T-helper 1 cell treated with Interleukin-12 subunit alpha and Interleukin-12 subunit beta and Interleukin-4 antibody, amounts not matched to agents 30 μg/mL and 1 μg/mL, for 36 hours (primary cell): ENCODE results near the gene KLHL8.

Source experiments
- H3K27ac Mint-ChIP-seq: one replicate; pipeline ENCODE4 v1.8.0; 2021; ENCODE audit warnings: mild to moderate bottlenecking, mixed read lengths
- H3K27me3 Mint-ChIP-seq: one replicate; pipeline ENCODE4 v1.8.0; 2021; ENCODE audit warnings: low read depth, mixed read lengths
- H3K36me3 Mint-ChIP-seq: one replicate; pipeline ENCODE4 v1.8.0; 2021; ENCODE audit warnings: low read depth, mixed read lengths
- H3K4me1 Mint-ChIP-seq: one replicate; pipeline ENCODE4 v1.8.0; 2021; ENCODE audit warnings: low read depth, mixed read lengths
- H3K4me3 Mint-ChIP-seq: one replicate; pipeline ENCODE4 v1.8.0; 2021; ENCODE audit warnings: mild to moderate bottlenecking, moderate library complexity, mixed read lengths
- H3K9me3 Mint-ChIP-seq: one replicate; pipeline ENCODE4 v1.8.0; 2021; ENCODE audit warnings: mixed read lengths

Gene KLHL8

DNA sequence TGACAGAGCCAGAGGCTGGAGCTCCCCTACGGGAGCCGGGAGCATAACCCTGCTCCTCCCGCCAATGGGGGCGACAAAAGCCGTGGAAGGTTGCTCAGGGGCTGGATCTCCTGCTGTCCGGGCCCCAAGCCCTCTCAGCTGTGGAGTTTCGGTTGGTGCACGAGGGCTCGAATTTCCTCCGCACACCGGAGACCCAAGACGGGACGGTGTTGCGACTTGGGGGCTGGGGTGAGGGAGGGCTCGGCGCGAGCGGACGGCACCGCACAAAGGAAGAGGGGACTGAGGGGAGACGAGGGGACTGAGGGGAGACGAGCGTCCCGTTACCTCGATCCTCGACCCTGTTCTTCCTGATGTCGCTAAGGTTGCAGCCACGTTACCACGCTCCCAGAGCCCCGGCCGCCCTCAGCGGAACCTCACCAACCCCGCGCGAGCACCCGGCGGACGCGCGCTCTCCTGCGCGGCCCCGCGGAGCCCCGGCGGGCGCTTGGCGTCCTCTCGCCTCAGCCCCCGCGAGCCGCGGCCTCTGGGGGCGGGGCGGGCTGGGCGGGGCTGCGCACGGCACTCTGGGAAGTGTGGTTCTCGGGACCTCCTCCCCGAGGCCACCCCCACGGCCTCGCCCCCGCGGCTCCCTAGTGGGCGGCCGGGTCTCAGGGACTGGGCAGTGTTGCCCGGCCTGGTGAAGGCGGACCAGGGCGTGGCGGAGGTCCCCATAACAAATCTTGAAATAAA lies at the start of gene KLHL8:
KLHL8 (minus strand) TSS at position 525 of the 729 bp plus-strand sequence. CDS start 25,079 bp downstream, outside the sequence.
- H3K27me3 Mint-ChIP-seq, result peaks cover 10% of the 10 kb centered on the region
- no peaks in the 10 kb centered on the region for H3K9me3 Mint-ChIP-seq
- peak within 1 kb of the TSS; percentile 81 for H3K27ac Mint-ChIP-seq
- peaks cover 2% of the 10 kb centered on the region for H3K36me3 Mint-ChIP-seq
- peaks cover 9% of the 10 kb centered on the region for H3K4me1 Mint-ChIP-seq
- H3K4me3 Mint-ChIP-seq, result peak within 1 kb of the TSS; percentile 89

DNA sequence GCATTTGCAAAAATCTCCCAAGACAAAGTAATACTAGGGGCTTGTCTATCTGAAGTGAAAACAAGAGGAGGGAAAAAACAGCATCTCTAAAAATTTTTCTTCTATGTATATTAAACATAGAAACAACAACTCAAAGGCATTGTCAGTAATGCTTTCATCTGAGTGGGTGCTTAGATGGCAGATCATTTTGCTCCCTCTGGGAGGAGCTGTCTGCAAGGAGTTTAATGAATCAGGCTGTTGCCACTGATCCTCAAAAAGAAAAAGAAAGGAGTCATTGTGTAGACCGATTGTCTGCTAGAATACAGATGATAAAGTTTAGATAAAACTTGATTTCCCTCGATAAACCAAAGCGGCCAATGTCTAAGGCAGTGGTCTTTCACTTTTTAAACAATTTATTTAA lies 49.7 kb upstream of the KLHL8 start:
- Mint-ChIP-seq H3K4me3 (no peak overlapping the region), H3K4me1 (no peaks in the 10 kb centered on the region), H3K36me3 (no peaks in the 10 kb centered on the region), H3K9me3 (no peaks in the 10 kb centered on the region), H3K27me3 (peaks cover 13% of the 10 kb centered on the region), H3K27ac (no peak overlapping the region)

DNA sequence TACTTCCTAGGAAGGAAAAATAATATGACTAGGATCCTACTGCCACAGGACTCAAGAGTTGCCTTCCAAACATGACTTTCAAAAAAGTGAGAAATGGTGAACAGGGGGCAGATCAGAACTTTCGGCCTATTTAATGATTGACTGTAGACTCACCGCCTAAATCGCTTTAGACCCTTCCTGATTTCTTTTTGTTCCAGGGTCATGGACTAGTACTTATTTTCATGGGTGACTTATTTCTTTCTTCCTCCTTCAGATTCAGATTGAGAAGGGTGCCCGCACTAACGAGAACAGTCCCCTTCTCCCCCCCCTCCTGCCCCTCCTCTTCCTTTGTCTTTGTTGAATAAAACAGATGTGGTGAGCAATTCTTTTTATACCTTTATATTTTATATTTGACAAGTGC lies 48.0 kb upstream of the KLHL8 start:
- no peaks in the 10 kb centered on the region for H3K9me3 Mint-ChIP-seq
- H3K27ac Mint-ChIP-seq, result no peak overlapping the region
- H3K4me3 Mint-ChIP-seq, result no peak overlapping the region
- no peaks in the 10 kb centered on the region for H3K36me3 Mint-ChIP-seq
- peaks cover 22% of the 10 kb centered on the region for H3K27me3 Mint-ChIP-seq
- H3K4me1 Mint-ChIP-seq, result no peaks in the 10 kb centered on the region

DNA sequence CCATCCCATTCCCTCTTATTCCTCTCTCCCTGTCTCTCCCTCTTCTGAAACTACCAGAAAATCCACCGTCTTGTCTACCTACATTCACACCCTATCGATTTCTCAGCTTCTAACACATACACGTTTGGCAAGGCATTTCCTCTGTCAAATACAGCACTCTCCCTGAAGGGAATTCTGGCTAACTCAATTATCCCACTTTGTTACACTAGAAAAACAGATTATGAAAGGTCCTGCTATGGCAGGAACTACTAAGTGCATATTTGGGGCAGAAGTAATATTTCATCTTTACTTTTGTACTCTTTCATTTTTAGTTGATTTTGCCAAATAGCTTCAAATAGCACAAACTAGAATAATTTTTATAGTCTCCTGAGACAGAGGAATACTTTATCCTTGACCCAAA lies 46.6 kb upstream of the KLHL8 start:
- peaks cover 22% of the 10 kb centered on the region for H3K27me3 Mint-ChIP-seq
- H3K27ac Mint-ChIP-seq, result no peak overlapping the region
- H3K4me1 Mint-ChIP-seq, result no peaks in the 10 kb centered on the region
- no peaks in the 10 kb centered on the region for H3K36me3 Mint-ChIP-seq
- H3K4me3 Mint-ChIP-seq, result no peak overlapping the region
- no peaks in the 10 kb centered on the region for H3K9me3 Mint-ChIP-seq

DNA sequence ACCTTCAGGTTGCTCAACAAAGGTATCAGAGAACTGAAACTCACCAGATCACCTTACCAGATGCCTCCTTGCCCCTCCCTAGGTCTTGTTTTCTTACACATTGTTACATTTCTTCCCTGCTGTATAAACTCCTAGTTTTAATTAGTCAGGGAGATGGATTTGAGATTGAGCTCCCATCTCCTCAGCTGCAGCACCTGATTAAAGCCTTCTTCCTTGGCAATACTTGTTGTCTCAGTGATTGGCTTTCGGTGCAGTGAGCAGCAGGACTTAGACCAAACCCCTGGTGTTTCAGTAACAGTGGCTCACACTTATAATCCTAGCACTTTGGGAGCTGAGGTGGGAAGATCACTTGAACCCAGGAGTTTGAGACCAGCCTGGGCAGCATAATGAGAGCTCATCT lies 42.5 kb upstream of the KLHL8 start:
- H3K27ac Mint-ChIP-seq, result no peak overlapping the region
- no peaks in the 10 kb centered on the region for H3K36me3 Mint-ChIP-seq
- no peaks in the 10 kb centered on the region for H3K9me3 Mint-ChIP-seq
- H3K4me1 Mint-ChIP-seq, result no peaks in the 10 kb centered on the region
- peaks cover 13% of the 10 kb centered on the region for H3K27me3 Mint-ChIP-seq
- no peak overlapping the region for H3K4me3 Mint-ChIP-seq

DNA sequence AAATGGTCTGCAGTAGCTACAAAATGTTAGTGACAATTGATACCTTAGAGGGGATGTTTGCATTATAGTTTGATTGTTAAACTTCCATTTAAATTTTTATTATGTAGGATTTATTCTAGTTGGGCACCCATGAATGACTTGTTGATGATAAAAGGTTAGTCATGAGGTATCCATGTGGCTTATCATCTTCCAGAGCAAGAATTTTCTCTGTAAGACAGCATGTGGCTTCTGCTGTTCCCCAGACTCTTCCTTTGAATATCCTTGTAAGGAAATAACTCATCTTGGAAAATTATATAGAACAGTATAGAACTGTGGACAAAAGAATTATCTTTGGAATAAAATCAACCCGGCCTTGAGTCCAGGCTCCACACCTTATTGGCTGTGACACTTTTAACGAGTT lies 40.1 kb upstream of the KLHL8 start:
- H3K27me3 Mint-ChIP-seq, result peaks cover 15% of the 10 kb centered on the region
- H3K4me1 Mint-ChIP-seq, result no peaks in the 10 kb centered on the region
- no peaks in the 10 kb centered on the region for H3K36me3 Mint-ChIP-seq
- peaks cover 5% of the 10 kb centered on the region for H3K9me3 Mint-ChIP-seq
- no peak overlapping the region for H3K27ac Mint-ChIP-seq
- H3K4me3 Mint-ChIP-seq, result no peak overlapping the region

DNA sequence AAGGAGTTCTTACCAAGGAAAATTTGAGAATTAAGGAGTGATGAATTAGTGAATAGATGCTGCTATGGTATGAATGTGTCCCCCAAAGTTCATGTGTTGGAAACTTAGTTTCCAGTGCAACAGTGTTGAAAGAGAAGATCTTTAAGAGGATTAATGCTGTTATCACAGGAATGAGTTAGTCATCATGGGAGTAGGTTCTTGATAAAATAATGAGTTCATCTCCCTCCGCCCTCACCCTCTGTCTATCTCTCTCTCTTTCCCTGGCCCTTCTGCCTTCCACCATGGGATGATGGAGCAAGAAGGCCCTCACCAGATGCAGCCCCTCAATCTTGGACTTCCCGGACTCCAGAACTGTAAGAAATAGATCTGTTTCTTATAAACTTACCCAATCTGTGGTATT lies 38.3 kb upstream of the KLHL8 start:
- Mint-ChIP-seq H3K4me1 (no peaks in the 10 kb centered on the region), H3K36me3 (no peaks in the 10 kb centered on the region), H3K27me3 (peaks cover 11% of the 10 kb centered on the region), H3K27ac (no peak overlapping the region), H3K9me3 (peaks cover 6% of the 10 kb centered on the region), H3K4me3 (no peak overlapping the region)

DNA sequence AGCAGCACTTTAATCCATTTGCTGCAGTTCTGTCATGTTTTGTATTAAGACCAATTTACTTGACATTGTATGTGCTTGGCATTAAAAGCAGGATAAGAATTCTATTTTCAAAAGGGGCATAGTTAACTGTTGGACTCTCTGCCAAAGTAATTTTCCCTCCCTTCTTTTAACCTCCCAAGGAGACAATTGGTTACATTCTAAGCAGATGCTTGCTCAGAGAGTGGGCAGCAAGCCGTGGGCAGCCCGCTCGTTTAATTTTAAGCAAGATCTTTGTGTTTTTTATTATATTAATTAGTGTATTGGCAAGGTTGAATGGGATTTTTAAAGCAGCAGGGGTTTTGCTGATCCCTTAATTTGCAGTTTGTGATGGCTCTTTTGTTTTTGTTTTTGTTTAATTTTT lies 37.1 kb upstream of the KLHL8 start:
- Mint-ChIP-seq H3K9me3 (peaks cover 6% of the 10 kb centered on the region), H3K4me3 (no peak overlapping the region), H3K36me3 (no peaks in the 10 kb centered on the region), H3K4me1 (no peaks in the 10 kb centered on the region), H3K27me3 (peaks cover 9% of the 10 kb centered on the region), H3K27ac (no peak overlapping the region)

DNA sequence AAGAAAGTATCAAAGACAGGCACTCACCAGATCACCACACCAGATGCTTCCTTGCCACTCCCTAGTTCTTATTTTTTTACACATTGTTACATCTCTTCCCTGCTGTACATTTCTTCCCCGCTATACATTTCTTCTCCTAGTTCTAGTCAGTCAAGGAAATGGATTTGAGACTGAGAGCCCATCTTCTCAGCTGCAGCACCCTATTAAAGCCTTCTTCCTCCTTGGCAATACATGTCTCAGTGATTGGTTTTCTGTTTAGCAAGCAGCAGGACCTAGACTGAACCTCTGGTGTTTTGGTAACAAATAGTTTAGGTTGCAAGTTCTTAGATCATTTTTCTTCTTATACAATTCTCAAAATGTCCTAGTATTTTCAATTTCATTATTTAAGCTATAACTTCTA lies 35.3 kb upstream of the KLHL8 start:
- no peak overlapping the region for H3K27ac Mint-ChIP-seq
- H3K27me3 Mint-ChIP-seq, result peaks cover 9% of the 10 kb centered on the region
- H3K4me1 Mint-ChIP-seq, result no peaks in the 10 kb centered on the region
- H3K9me3 Mint-ChIP-seq, result peaks cover 6% of the 10 kb centered on the region
- H3K4me3 Mint-ChIP-seq, result no peak overlapping the region
- no peaks in the 10 kb centered on the region for H3K36me3 Mint-ChIP-seq

DNA sequence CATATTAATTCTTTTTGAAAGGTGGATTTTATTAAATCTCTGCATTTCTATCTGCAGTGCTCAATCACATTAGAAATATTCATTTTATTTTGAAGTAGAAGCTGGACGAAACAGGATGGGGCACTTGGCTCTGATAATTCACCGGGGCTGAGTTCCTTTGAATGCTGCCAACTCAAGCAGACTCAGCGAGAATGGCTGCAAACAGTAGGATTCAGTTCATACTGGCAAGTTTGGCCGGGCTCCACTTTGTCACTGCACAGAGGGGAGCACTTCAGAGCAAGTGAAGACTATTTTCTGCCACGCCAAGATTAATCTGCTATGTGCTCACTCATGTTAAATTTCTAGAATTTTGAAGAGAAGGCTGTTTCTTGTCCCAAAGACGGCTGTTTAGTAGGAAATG lies 30.7 kb upstream of the KLHL8 start:
- peaks cover 13% of the 10 kb centered on the region for H3K27me3 Mint-ChIP-seq
- H3K27ac Mint-ChIP-seq, result no peak overlapping the region
- H3K4me3 Mint-ChIP-seq, result no peak overlapping the region
- H3K4me1 Mint-ChIP-seq, result no peaks in the 10 kb centered on the region
- no peaks in the 10 kb centered on the region for H3K36me3 Mint-ChIP-seq
- H3K9me3 Mint-ChIP-seq, result peaks cover 11% of the 10 kb centered on the region

DNA sequence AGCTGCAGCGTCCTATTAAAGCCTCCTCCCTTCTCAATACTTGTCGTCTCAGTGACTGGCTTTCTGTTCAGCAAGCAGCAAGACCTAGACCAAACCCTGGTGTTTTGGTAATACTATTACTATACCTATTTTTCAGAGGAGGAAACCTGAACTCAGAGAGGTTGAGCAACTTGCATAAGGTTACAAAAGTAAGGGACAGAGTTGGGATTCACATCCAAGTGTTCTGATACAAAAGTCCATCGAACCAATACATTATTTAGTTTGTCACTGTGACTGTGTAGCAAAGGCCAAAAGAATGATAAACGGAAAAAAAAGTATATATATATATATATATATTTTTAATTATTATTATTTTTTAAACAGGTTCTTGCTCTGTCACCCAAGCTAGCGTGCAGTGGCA lies 29.9 kb upstream of the KLHL8 start:
- H3K4me1 Mint-ChIP-seq, result no peaks in the 10 kb centered on the region
- no peak overlapping the region for H3K4me3 Mint-ChIP-seq
- no peak overlapping the region for H3K27ac Mint-ChIP-seq
- peaks cover 5% of the 10 kb centered on the region for H3K9me3 Mint-ChIP-seq
- H3K36me3 Mint-ChIP-seq, result no peaks in the 10 kb centered on the region
- peaks cover 13% of the 10 kb centered on the region for H3K27me3 Mint-ChIP-seq

DNA sequence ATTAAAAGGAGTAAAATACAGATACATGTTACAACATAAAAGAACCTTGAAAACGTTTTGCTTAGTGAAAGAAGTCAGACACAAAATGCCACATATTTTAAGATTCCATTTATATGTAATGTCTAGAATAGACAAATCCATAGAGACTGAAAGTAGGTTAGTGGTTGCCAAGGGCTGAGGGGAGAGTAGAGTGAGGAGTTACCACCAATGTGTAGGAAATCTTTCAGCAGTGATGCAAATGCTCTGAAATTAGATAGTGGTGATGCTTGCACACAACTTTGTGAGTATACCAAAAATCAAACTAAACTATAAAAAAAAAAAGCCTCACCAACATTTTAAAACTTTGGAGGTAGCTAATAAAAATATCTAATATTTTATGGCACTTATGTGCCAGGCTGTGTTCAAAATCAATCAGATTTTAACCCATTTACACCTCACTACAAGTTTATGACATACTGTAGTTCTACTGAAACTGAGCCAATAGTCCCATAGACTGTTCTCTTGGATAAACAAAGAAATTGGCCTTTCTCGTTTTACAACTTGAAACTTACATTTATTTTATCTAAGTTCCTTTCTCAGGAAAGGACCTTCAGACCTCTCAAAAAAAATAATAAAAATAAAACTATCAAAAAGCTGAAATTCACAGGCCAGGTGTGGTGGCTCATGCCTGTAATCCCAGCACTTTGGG lies 29.1 kb upstream of the KLHL8 start:
- H3K27me3 Mint-ChIP-seq, result peaks cover 10% of the 10 kb centered on the region
- peaks cover 8% of the 10 kb centered on the region for H3K9me3 Mint-ChIP-seq
- H3K4me1 Mint-ChIP-seq, result no peaks in the 10 kb centered on the region
- no peak overlapping the region for H3K27ac Mint-ChIP-seq
- H3K4me3 Mint-ChIP-seq, result no peak overlapping the region
- no peaks in the 10 kb centered on the region for H3K36me3 Mint-ChIP-seq

DNA sequence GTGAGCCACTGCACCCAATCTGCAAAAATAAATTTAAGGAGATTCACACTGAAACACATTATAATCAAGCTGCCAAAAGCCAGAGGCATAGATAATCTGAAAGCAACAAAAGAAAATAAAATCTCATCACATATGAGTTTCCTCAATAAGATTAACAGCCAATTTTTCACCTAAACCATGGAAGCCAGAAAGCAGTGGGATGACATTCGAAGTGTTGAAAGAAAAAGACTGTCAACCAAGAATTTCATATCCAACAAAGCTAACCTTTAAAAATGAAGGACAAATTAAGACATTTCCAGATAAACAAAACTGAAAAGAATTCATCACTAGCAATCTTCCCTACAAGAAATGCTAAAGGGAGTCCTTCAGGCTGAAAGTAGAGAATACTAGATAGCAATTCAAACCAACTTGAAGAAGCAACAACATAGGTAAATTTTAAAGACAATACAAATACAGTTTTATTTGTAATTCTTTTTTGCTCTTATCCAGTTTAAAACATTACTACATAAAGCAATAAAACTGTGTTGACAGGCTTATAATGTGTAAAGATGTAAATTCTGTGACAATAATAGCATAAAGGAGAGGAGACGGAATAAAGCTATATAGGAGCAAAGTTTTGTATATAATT lies 23.1 kb upstream of the KLHL8 start:
- Mint-ChIP-seq H3K9me3 (peaks cover 26% of the 10 kb centered on the region), H3K27me3 (peaks cover 32% of the 10 kb centered on the region), H3K4me3 (no peak overlapping the region), H3K27ac (no peak overlapping the region), H3K4me1 (no peaks in the 10 kb centered on the region), H3K36me3 (peaks cover 2% of the 10 kb centered on the region)

DNA sequence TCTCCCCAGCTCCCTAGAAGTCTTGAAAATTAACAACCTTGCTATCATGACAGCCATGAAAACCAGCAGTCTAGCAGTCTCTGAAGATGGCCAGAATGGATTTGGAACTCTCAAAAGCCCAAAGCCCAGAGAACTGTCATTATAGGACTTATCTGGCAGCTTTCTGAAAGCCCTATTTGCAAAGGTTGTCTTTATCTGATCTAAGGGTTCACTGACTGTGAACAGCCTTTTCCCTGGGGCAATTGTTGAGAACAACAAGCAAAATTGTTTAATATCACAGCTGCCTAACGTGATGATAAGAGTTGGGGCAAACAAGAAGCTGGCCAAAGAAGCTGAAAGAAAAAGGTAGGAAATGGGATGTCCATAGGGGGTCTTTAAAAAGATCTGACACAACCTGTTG lies 20.9 kb upstream of the KLHL8 start:
- Mint-ChIP-seq H3K9me3 (peaks cover 21% of the 10 kb centered on the region), H3K4me3 (no peak overlapping the region), H3K27ac (no peak overlapping the region), H3K36me3 (peaks cover 2% of the 10 kb centered on the region), H3K27me3 (peaks cover 22% of the 10 kb centered on the region), H3K4me1 (no peaks in the 10 kb centered on the region)

DNA sequence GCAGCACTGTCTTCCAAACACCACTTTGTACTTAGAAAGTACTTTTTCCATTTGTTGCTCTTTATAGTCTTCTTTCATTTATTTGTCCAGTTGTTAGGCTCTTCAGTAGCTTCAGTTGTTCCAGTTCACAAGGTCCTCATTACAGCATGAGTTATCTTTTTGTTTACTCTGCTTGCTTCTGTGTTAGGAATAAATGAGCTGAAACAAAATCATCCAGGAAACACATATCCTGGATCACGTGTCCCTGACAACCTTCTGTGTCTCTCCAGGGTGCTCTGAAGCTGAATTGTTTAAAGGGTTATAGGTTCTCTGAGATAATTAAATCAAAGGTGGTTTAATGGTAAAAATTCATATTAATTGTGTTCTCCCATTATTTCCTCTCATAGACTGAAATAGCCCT lies 19.9 kb upstream of the KLHL8 start:
- Mint-ChIP-seq H3K4me3 (no peak overlapping the region), H3K36me3 (peaks cover 2% of the 10 kb centered on the region), H3K4me1 (peaks cover 2% of the 10 kb centered on the region), H3K27ac (no peak overlapping the region), H3K9me3 (peaks cover 21% of the 10 kb centered on the region), H3K27me3 (peaks cover 22% of the 10 kb centered on the region)
